OCI-LY7 (cell line): ENCODE data around the gene KRTAP10-3. TPM values are rescaled to one million over a fixed set of nuclear protein-coding genes. Genes with fewer than 3 reads are reported as not detected.

Experiments
- BruUV-seq: library from RNA; stranded (reverse); fragments of 400-500 nt; replicated peaks from 2 replicates; lab custom pipeline; 2021; lab: Mats Ljungman, UMichigan
- CTCF ChIA-PET: fragments of 300-600 bp; sonication (Branson Sonifier 250); formaldehyde crosslinking; loops from one replicate; lab custom pipeline; 2022; ENCODE audit warnings: antibody characterized with exemption; ENCODE audit not compliant: unreplicated experiment; lab: Charles Lee
- POLR2A ChIA-PET: fragments of 300-600 bp; sonication (Branson Sonifier 250); formaldehyde crosslinking; loops from one replicate; lab custom pipeline; 2022; ENCODE audit warnings: antibody characterized with exemption; lab: Charles Lee
- DNase-seq: peaks from one replicate; pipeline ENCODE4 v3.0.0-alpha.2; 2015; ENCODE audit warnings: low spot score
- H2AFZ ChIP-seq: fragments of 200-600 bp; sonication (generic), shearing (Covaris generic); 2 replicates; pipeline ENCODE4 v1.6.1; 2014; ENCODE audit warnings: mild to moderate bottlenecking, antibody characterized with exemption, low read length, moderate library complexity
- H3K27ac ChIP-seq: fragments of 200-600 bp; sonication (generic); 2 replicates; pipeline ENCODE4 v1.5.1; 2014; ENCODE audit warnings: mixed run types, low read depth, mild to moderate bottlenecking, moderate library complexity, low read length, inconsistent platforms; ENCODE audit not compliant: poor library complexity, severe bottlenecking
- H3K36me3 ChIP-seq: fragments of 200-600 bp; sonication (generic); 2 replicates; pipeline ENCODE4 v1.6.1; 2014; ENCODE audit warnings: mild to moderate bottlenecking, antibody characterized with exemption, low read length, moderate library complexity, mixed read lengths; ENCODE audit not compliant: insufficient read depth
- H3K4me1 ChIP-seq: fragments of 200-600 bp; sonication (generic); 2 replicates; pipeline ENCODE4 v1.5.1; 2014; ENCODE audit warnings: mild to moderate bottlenecking, low read length; ENCODE audit not compliant: insufficient read depth, poor library complexity, severe bottlenecking
- H3K4me2 ChIP-seq: fragments of 200-600 bp; sonication (generic); 2 replicates; pipeline ENCODE4 v1.6.1; 2014; ENCODE audit warnings: mild to moderate bottlenecking, low read length
- H3K4me3 ChIP-seq: fragments of 200-600 bp; sonication (generic); 2 replicates; pipeline ENCODE4 v1.5.1; 2014; ENCODE audit warnings: mild to moderate bottlenecking, low read depth, low read length; ENCODE audit not compliant: poor library complexity, severe bottlenecking
- H3K79me2 ChIP-seq: fragments of 200-600 bp; sonication (generic); 2 replicates; pipeline ENCODE4 v1.6.1; 2016; ENCODE audit warnings: low read depth, mild to moderate bottlenecking, low read length, moderate library complexity, mixed read lengths; ENCODE audit not compliant: insufficient read depth
- H3K9me2 ChIP-seq: fragments of 200-600 bp; sonication (generic); 2 replicates; pipeline ENCODE4 v1.6.1; 2016; ENCODE audit warnings: mild to moderate bottlenecking, low read length, mixed read lengths; ENCODE audit not compliant: insufficient read depth
- H3K9me3 ChIP-seq: fragments of 200-600 bp; sonication (generic); 2 replicates; pipeline ENCODE4 v1.6.1; 2014; ENCODE audit warnings: mild to moderate bottlenecking, mixed run types, low read length, mixed read lengths
- H4K20me1 ChIP-seq: fragments of 200-600 bp; sonication (generic); 2 replicates; pipeline ENCODE4 v1.6.1; 2014; ENCODE audit warnings: mild to moderate bottlenecking, antibody characterized with exemption, low read length, moderate library complexity, mixed read lengths; ENCODE audit not compliant: insufficient read depth
- CTCF ChIP-seq: fragments of 200-600 bp; sonication (generic); conservative IDR thresholded peaks from 2 replicates; pipeline ENCODE4 v1.5.1; 2014; ENCODE audit warnings: mild to moderate bottlenecking, antibody characterized with exemption, low read length, moderate library complexity, mixed read lengths
- EZH2phosphoT487 ChIP-seq: fragments of 200-600 bp; sonication (generic); IDR thresholded peaks from 2 replicates; pipeline ENCODE4 v1.6.1; 2018; ENCODE audit warnings: low read depth, borderline replicate concordance, mild to moderate bottlenecking, mixed run types, antibody characterized with exemption, low read length, moderate library complexity, mixed read lengths
- intact Hi-C: fragments of 100-400 bp; cut with micrococcal nuclease; formaldehyde crosslinking; loops from one replicate; pipeline ENCODE4 v1.10.0; 2022; ENCODE audit not compliant: unreplicated experiment
- total RNA-seq, 2 experiments: library from RNA; depleted of rRNA in 1 of 2; stranded (reverse); fragments of >200 nt in 1 of 2; shearing (Covaris generic) in 1 of 2; gene quantifications; 2 replicates each; pipeline ENCODE4 v1.2.3, GENCODE V29; 2014 to 2022

Gene KRTAP10-3
- total RNA-seq, 2 experiments from 2014 or later = not detected

DNA sequence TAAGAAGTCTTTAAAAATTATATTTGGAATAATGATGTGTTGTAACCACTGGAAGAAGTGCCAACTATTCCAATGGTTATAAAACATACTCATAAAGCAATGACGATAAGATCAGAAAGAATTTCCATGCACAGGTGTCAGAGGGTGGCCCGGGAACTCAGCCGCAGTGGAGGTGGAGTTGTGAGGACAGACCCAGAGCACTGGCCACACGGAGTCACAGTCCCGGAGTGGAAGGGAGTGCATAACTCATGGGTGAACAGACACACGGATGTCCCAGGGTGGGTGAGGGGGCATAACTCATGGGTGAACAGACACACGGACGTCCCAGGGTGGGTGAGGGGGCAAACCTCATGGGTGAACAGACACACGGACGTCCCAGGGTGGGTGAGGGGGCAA is 17.4 kb upstream of the KRTAP10-3 start:
- H2AFZ ChIP-seq = no peak overlapping the region
- POLR2A ChIA-PET = no interaction called here

GRCh38 chr21:44575307-44576024 is 16.9 kb upstream of the KRTAP10-3 start:
- TF ChIP-seq EZH2phosphoT487 (no peak), CTCF (no peak)
- no TSS peak for BruUV-seq
- Histone ChIP-seq H3K9me2 (no peaks in the 10 kb centered on the region), H3K4me2 (no peak overlapping the region), H3K27ac (no peak overlapping the region), H3K9me3 (no peaks in the 10 kb centered on the region), H4K20me1 (no peaks in the 10 kb centered on the region), H3K4me1 (no peaks in the 10 kb centered on the region), H3K79me2 (no peaks in the 10 kb centered on the region), H3K36me3 (no peaks in the 10 kb centered on the region), H3K4me3 (no peak overlapping the region), H2AFZ (no peak overlapping the region)
- CTCF ChIA-PET = no interaction called here
- DNase-seq = no peak
- intact Hi-C loops = no loop called here
- POLR2A ChIA-PET = no interaction called here

More for the DNA sequence above, 17.4 kb upstream of the KRTAP10-3 start:
- Histone ChIP-seq H3K4me3 (no peak overlapping the region), H3K79me2 (no peaks in the 10 kb centered on the region), H4K20me1 (no peaks in the 10 kb centered on the region), H3K9me2 (no peaks in the 10 kb centered on the region), H3K9me3 (0 out of 2 replicates have a peak, but pooled peaks cover 1% of the 10 kb centered on the region), H3K36me3 (no peaks in the 10 kb centered on the region), H3K27ac (no peak overlapping the region), H3K4me1 (no peaks in the 10 kb centered on the region), H3K4me2 (no peak overlapping the region)
- TF ChIP-seq EZH2phosphoT487 (no peak), CTCF (no peak)
- DNase-seq = no peak
- CTCF ChIA-PET = no interaction called here
- intact Hi-C loops = no loop called here
- BruUV-seq = no TSS peak

DNA sequence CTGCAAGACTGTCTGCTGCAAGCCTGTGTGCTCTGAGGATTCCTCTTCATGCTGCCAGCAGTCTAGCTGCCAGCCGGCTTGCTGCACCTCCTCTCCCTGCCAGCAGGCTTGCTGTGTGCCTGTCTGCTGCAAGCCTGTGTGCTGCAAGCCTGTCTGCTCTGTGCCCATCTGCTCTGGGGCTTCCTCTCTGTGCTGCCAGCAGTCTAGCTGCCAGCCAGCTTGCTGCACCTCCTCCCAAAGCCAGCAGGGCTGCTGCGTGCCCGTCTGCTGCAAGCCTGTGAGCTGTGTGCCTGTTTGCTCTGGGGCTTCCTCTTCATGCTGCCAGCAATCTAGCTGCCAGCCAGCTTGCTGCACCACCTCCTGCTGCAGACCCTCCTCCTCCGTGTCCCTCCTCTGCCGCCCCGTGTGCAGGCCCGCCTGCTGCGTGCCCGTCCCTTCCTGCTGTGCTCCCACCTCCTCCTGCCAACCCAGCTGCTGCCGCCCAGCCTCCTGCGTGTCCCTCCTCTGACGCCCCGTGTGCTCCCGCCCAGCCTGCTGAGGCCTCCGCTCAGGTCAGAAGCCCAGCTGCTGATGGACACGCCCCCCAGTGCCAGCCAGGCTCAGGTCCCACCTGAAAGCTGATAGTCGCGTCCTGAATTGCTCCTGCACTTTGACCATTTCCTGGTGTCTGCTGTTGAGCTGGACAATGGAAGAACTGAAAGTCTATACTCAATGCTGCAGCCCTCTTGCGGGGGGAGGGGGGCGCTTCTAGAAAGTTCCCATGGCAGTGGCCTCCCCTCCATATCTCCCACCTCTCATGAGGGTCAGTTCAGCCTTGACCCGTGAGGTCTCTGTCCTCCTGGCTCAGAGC is 16.1 kb upstream of the KRTAP10-3 start:
- POLR2A ChIA-PET = no interaction called here

More for the DNA sequence above, 16.1 kb upstream of the KRTAP10-3 start:
- Histone ChIP-seq H3K9me3 (no peaks in the 10 kb centered on the region), H3K79me2 (no peaks in the 10 kb centered on the region), H3K9me2 (no peaks in the 10 kb centered on the region), H3K4me1 (no peaks in the 10 kb centered on the region), H3K4me3 (no peak overlapping the region), H3K27ac (no peak overlapping the region), H2AFZ (no peak overlapping the region), H3K4me2 (no peak overlapping the region), H4K20me1 (no peaks in the 10 kb centered on the region), H3K36me3 (no peaks in the 10 kb centered on the region)
- no peak for DNase-seq
- CTCF ChIA-PET = no interaction called here
- no peak for TF ChIP-seq EZH2phosphoT487
- no peak for TF ChIP-seq CTCF
- intact Hi-C loops = no loop called here
- BruUV-seq = no TSS peak
